CD4-positive, alpha-beta T cell treated with Interleukin-15 for 4 hours (primary cell): ENCODE data around the gene CYP4A22.
"Not testable (repeated sequence)": the region's sequence is repeated elsewhere in the genome, so short reads cannot be mapped to it uniquely, and the experiment has no call there.

Experiments used
- DNase-seq: peaks from one replicate; pipeline ENCODE4 v3.0.0-alpha.2; 2020; ENCODE audit warnings: low spot score

Gene CYP4A22

GRCh38 chr1:47157957-47158356 lies 20.7 kb downstream of the CYP4A22 start:
- DNase-seq = not testable (repeated sequence)

- DNase-seq = no peak
These were observed 23.5 kb downstream of the CYP4A22 start for GRCh38 chr1:47160716-47161115.

GRCh38 chr1:47161298-47162040 lies 24.2 kb downstream of the CYP4A22 start:
- no peak for DNase-seq

GRCh38 chr1:47164552-47164951 lies 27.3 kb downstream of the CYP4A22 start:
- DNase-seq = no peak

- DNase-seq = no peak
These were observed 35.5 kb downstream of the CYP4A22 start for GRCh38 chr1:47172782-47173181.

GRCh38 chr1:47174656-47175020 lies 37.4 kb downstream of the CYP4A22 start:
- DNase-seq = no peak

- peak; percentile 45 for DNase-seq
These were observed 38.1 kb downstream of the CYP4A22 start for GRCh38 chr1:47175227-47175934.

- no peak for DNase-seq
These were observed 40.8 kb downstream of the CYP4A22 start for GRCh38 chr1:47178020-47178419.

GRCh38 chr1:47178654-47179016 lies 41.4 kb downstream of the CYP4A22 start:
- no peak for DNase-seq

GRCh38 chr1:47179017-47179987 lies 42.1 kb downstream of the CYP4A22 start:
- peak; percentile 62 for DNase-seq

GRCh38 chr1:47179988-47180563 lies 42.8 kb downstream of the CYP4A22 start:
- DNase-seq = no peak

- DNase-seq = no peak
These were observed 43.4 kb downstream of the CYP4A22 start for GRCh38 chr1:47180603-47181094.

GRCh38 chr1:47181095-47181954 lies 44.1 kb downstream of the CYP4A22 start:
- DNase-seq = no peak

GRCh38 chr1:47181955-47182675 lies 44.9 kb downstream of the CYP4A22 start:
- DNase-seq = no peak

- DNase-seq = no peak
These were observed 45.5 kb downstream of the CYP4A22 start for GRCh38 chr1:47182676-47183235.

- no peak for DNase-seq
These were observed 46.3 kb downstream of the CYP4A22 start for GRCh38 chr1:47183308-47184089.

- DNase-seq = no peak
These were observed 47.0 kb downstream of the CYP4A22 start for GRCh38 chr1:47184090-47184821.
